OCI-LY3 (cell line): ENCODE measurements around the gene ADAM10.

Experiments
- H2AFZ ChIP-seq: fragments of 200-600, 300-600 bp; shearing (Covaris generic); 2 replicates; pipeline ENCODE4 v1.6.0; 2014; ENCODE audit warnings: antibody characterized with exemption, low read depth, low read length
- H3K27ac ChIP-seq: fragments of 200-600, 300-600 bp; sonication (generic); 2 replicates; pipeline ENCODE4 v1.5.1; 2014; ENCODE audit warnings: mild to moderate bottlenecking, low read length, moderate library complexity, mixed read lengths
- H3K27me3 ChIP-seq: fragments of 200-600, 300-600 bp; sonication (generic); 2 replicates; pipeline ENCODE4 v1.6.1; 2014; ENCODE audit warnings: low read depth, low read length, mixed read lengths
- H3K36me3 ChIP-seq: fragments of 200-600, 300-600 bp; sonication (generic); replicated peaks from 2 replicates; pipeline ENCODE3; 2014; ENCODE audit warnings: low read depth, low read length, mixed read lengths
- H3K4me1 ChIP-seq: fragments of 300-600, 200-600 bp; sonication (generic); 2 replicates; pipeline ENCODE4 v1.6.1; 2014; ENCODE audit warnings: low read length, mixed read lengths
- H3K4me2 ChIP-seq: fragments of 200-600, 300-600 bp; sonication (generic); 2 replicates; pipeline ENCODE4 v1.6.1; 2014; ENCODE audit warnings: low read length, mixed read lengths
- H3K4me3 ChIP-seq: fragments of 300-600, 200-600 bp; sonication (generic); 2 replicates; pipeline ENCODE4 v1.5.1; 2014; ENCODE audit warnings: antibody characterized with exemption, mild to moderate bottlenecking, low read length, moderate library complexity
- H3K79me2 ChIP-seq: fragments of 300-600, 200-600 bp; shearing (Covaris generic); 2 replicates; pipeline ENCODE4 v1.6.1; 2014; ENCODE audit warnings: mild to moderate bottlenecking, low read length, mixed read lengths
- H3K9ac ChIP-seq: fragments of 300-600, 200-600 bp; shearing (Covaris generic); 2 replicates; pipeline ENCODE4 v1.6.0; 2014; ENCODE audit warnings: mild to moderate bottlenecking, low read length, moderate library complexity
- H3K9me3 ChIP-seq: fragments of 200-600, 300-600 bp; shearing (Covaris generic); 2 replicates; pipeline ENCODE4 v1.6.1; 2014; ENCODE audit warnings: low read length, mixed read lengths; ENCODE audit not compliant: insufficient read depth
- H4K20me1 ChIP-seq: fragments of 200-600, 300-600 bp; sonication (generic); 2 replicates; pipeline ENCODE4 v1.6.1; 2016; ENCODE audit warnings: low read length, mixed read lengths; ENCODE audit not compliant: insufficient read depth
- EZH2phosphoT487 ChIP-seq: fragments of 200-600 bp; shearing (Covaris generic); IDR thresholded peaks from 2 replicates; pipeline ENCODE4 v1.6.1; 2018; ENCODE audit warnings: antibody characterized with exemption, mixed run types, low read depth
- TF ChIP-seq, protein P1 (sequence below): fragments of 200-600, 300-600 bp; sonication (generic); IDR thresholded peaks from 2 replicates; pipeline ENCODE4 v1.5.1; 2014; ENCODE audit warnings: antibody characterized with exemption, low read length, low read depth

The ADAM10 gene

DNA sequence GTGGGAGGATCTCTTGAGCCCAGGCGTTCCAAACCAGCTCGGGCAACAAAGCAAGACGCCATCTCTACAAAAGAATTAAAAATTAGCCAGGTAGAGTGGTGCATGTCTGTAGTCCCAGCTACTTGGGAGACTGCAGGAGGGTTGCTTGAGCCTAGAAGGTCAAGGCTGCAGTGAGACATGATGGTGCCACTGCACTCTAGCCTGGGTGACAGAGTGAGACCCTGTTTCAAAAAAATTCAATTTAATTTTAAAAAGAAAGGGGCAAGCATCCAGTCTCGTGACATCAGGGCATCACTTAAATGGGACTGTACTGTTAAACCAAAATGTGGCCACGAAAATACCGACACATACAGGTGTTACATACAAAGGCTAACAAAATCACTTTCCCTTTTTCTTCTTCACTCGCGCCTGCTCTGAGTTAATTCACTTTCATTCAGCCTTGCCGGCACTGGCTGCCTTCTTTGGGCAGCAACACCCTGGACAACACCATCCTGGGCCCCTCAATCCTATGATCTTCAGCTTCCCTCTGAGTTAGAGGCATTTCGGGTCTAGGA lies 196.1 kb downstream of the ADAM10 start:
- H3K79me2 ChIP-seq = no peaks in the 10 kb centered on the region
- no peaks in the 10 kb centered on the region for H3K36me3 ChIP-seq
- H3K27me3 ChIP-seq = peaks cover 2% of the 10 kb centered on the region; the same call in 1 of the 2 replicates
- no peaks in the 10 kb centered on the region for H3K4me1 ChIP-seq
- no peak overlapping the region for H3K27ac ChIP-seq
- no peak overlapping the region for H3K4me3 ChIP-seq
- no peak overlapping the region for H2AFZ ChIP-seq
- H4K20me1 ChIP-seq = no peaks in the 10 kb centered on the region
- H3K4me2 ChIP-seq = no peak overlapping the region
- H3K9ac ChIP-seq = no peak overlapping the region
- no peaks in the 10 kb centered on the region for H3K9me3 ChIP-seq
- TF ChIP-seq EZH2phosphoT487 = no peak
- TF ChIP-seq, protein P1, sequence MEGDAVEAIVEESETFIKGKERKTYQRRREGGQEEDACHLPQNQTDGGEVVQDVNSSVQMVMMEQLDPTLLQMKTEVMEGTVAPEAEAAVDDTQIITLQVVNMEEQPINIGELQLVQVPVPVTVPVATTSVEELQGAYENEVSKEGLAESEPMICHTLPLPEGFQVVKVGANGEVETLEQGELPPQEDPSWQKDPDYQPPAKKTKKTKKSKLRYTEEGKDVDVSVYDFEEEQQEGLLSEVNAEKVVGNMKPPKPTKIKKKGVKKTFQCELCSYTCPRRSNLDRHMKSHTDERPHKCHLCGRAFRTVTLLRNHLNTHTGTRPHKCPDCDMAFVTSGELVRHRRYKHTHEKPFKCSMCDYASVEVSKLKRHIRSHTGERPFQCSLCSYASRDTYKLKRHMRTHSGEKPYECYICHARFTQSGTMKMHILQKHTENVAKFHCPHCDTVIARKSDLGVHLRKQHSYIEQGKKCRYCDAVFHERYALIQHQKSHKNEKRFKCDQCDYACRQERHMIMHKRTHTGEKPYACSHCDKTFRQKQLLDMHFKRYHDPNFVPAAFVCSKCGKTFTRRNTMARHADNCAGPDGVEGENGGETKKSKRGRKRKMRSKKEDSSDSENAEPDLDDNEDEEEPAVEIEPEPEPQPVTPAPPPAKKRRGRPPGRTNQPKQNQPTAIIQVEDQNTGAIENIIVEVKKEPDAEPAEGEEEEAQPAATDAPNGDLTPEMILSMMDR = no peak

DNA sequence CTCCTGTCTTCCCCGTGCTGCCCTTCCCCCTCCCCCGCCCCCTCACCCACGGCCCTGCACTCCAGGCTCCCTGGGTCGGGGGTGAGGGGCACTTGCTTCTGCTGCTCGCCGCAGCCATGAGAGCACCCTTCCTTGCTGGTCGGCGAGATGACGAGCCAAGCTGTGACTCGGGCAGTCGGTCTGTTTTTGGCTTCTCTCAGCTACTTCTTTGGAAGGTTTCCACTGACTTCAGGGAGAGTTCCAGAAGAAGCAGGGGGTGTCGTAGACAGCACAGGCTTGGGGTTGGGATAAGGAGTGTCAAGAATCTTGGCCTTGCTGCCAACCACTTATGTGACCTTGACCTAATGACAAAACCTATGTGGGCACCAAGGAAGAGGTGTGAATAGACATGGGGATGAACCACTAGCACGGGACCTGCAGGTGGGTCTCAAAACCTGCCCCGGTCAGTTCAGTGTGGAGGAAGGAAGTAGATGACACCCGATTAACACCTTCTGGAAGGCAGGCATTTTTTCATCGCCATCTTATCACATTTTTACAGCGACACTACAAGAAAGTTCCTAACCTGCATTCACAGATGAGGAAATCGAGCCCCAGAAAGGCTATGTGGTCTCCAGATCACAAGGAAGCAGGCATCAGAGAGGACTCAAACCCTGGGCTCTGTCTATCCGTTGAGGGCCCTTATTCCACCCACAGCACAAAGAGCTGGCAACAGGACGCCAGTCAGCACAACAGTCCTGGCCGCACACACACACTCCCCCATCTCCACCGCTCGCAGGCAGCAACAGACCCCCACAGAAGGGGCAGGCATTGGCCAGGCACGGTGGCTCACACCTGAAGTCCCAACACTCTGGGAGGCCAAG lies 196.8 kb downstream of the ADAM10 start:
- no peak overlapping the region for H3K27ac ChIP-seq

DNA sequence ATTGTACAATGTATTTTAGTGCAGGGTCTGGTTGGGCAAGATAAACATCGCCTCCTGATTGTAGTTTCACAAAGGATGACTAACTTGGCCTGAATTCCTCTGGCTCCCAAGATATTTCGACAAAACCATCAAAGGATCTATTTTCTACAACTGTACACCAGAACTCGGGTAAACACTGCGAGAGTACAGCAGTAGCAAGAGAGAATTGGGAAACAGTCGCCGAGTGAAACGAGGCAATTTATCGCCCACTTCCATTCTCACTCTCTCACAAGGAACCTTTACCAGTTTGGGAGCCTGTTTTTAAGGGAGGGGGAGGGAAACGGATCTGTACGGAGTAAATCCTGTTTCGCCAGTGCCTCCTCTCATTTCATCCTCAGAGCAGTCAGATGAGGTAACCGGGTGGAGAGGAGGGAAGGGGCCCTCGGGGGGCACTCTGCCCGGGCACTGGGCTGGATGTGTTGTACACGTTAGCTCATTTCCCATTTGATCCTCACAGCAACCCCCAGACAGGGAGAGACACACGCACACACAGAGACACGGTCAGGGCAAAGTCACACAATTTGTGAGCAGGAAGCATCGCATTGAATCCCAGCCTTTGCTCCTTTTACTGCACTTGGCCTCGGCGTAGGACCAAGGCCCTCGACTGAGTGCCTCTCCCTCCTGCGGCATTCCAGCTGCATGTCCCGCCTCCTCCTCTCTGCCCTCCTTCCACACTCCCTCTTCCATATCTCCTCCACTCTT lies 197.6 kb downstream of the ADAM10 start:
- H2AFZ ChIP-seq = no peak overlapping the region
- H3K79me2 ChIP-seq = no peaks in the 10 kb centered on the region
- TF ChIP-seq, protein P1 = no peak
- no peak for TF ChIP-seq EZH2phosphoT487
- H4K20me1 ChIP-seq = no peaks in the 10 kb centered on the region
- no peaks in the 10 kb centered on the region for H3K9me3 ChIP-seq
- no peaks in the 10 kb centered on the region for H3K36me3 ChIP-seq
- no peak overlapping the region for H3K27ac ChIP-seq
- H3K4me3 ChIP-seq = no peak overlapping the region
- H3K4me2 ChIP-seq = no peak overlapping the region
- no peak overlapping the region for H3K9ac ChIP-seq
- H3K4me1 ChIP-seq = no peaks in the 10 kb centered on the region
- H3K27me3 ChIP-seq = peaks cover 2% of the 10 kb centered on the region; the same call in 1 of the 2 replicates

More for the DNA sequence above, 196.8 kb downstream of the ADAM10 start:
- H3K4me1 ChIP-seq = no peaks in the 10 kb centered on the region
- no peak overlapping the region for H3K4me3 ChIP-seq
- no peaks in the 10 kb centered on the region for H3K36me3 ChIP-seq
- no peaks in the 10 kb centered on the region for H4K20me1 ChIP-seq
- peaks cover 2% of the 10 kb centered on the region; the same call in 1 of the 2 replicates for H3K27me3 ChIP-seq
- no peaks in the 10 kb centered on the region for H3K79me2 ChIP-seq
- H3K9me3 ChIP-seq = no peaks in the 10 kb centered on the region
- no peak overlapping the region for H3K4me2 ChIP-seq
- H3K9ac ChIP-seq = no peak overlapping the region
- no peak overlapping the region for H2AFZ ChIP-seq
- TF ChIP-seq EZH2phosphoT487 = no peak
- TF ChIP-seq, protein P1 = no peak
